HG02840 (cell line): ENCODE results near the gene CCND1.

ENCODE experiments used
- ATAC-seq: cut with Tn5 transposase; IDR thresholded peaks from one replicate; pipeline ENCODE4 v1.9.1; 2021; ENCODE audit warnings: mild to moderate bottlenecking, moderate library complexity, moderate number of reproducible peaks; ENCODE audit not compliant: unreplicated experiment, low FRiP score

CCND1 gene

GRCh38 chr11:69639831-69640230 is 1.1 kb upstream of the CCND1 start:
- no peak for ATAC-seq

GRCh38 chr11:69640260-69640994 is 529 bp upstream of the CCND1 start:
- ATAC-seq, result no peak

GRCh38 chr11:69641681-69642548 is 959 bp downstream of the CCND1 start:
- no peak for ATAC-seq

- no peak for ATAC-seq
Measured at GRCh38 chr11:69642549-69642912, 1.6 kb downstream of the CCND1 start.

GRCh38 chr11:69642913-69643632 is 2.1 kb downstream of the CCND1 start:
- peak; percentile 65 for ATAC-seq

- ATAC-seq, result no peak
Measured at GRCh38 chr11:69643646-69644045, 2.7 kb downstream of the CCND1 start.

GRCh38 chr11:69644071-69644961 is 3.4 kb downstream of the CCND1 start:
- no peak for ATAC-seq

GRCh38 chr11:69644962-69645675 is 4.2 kb downstream of the CCND1 start:
- ATAC-seq, result no peak

GRCh38 chr11:69645801-69646492 is 5.0 kb downstream of the CCND1 start:
- no peak for ATAC-seq

GRCh38 chr11:69646493-69647389 is 5.8 kb downstream of the CCND1 start:
- no peak for ATAC-seq

GRCh38 chr11:69647390-69647748 is 6.4 kb downstream of the CCND1 start:
- no peak for ATAC-seq

- no peak for ATAC-seq
Measured at GRCh38 chr11:69647761-69648497, 7.0 kb downstream of the CCND1 start.

- ATAC-seq, result no peak
Measured at GRCh38 chr11:69648679-69649575, 8.0 kb downstream of the CCND1 start.

GRCh38 chr11:69649576-69649900 is 8.6 kb downstream of the CCND1 start:
- ATAC-seq, result no peak

GRCh38 chr11:69650081-69650831 is 9.3 kb downstream of the CCND1 start:
- ATAC-seq, result no peak

- no peak for ATAC-seq
Measured at GRCh38 chr11:69650832-69651344, 9.9 kb downstream of the CCND1 start.
